Thymus (tissue), 11 donors: ENCODE measurements around the gene CYBC1. TPM values are rescaled to one million over a fixed set of nuclear protein-coding genes. Genes with fewer than 3 reads are reported as not detected.
"Not testable (repeated sequence)": the region's sequence is repeated elsewhere in the genome, so short reads cannot be mapped to it uniquely, and the experiment has no call there.

ENCODE experiments used
- DNase-seq, 9 donors: peaks; one replicate each; pipeline ENCODE4 v3.0.0-alpha.2; 2013; ENCODE audit warnings: low spot score in 9 of 9, low read depth in 6 of 9, missing footprints in 1 of 9
- H3K27ac ChIP-seq, 2 donors: one replicate each; pipeline ENCODE4 v1.5.1; 2013; ENCODE audit warnings: control low read depth in 1 of 2, low read depth in 1 of 2, low read length in 1 of 2, mild to moderate bottlenecking in 1 of 2, moderate library complexity in 1 of 2
- H3K27me3 ChIP-seq, 2 donors: one replicate each; pipeline ENCODE4 v1.5.1; 2013; ENCODE audit warnings: low read length in 1 of 2; ENCODE audit not compliant: control insufficient read depth in 2 of 2, insufficient read depth in 1 of 2
- H3K36me3 ChIP-seq, 2 donors: one replicate each; pipeline ENCODE4 v1.5.1; 2013; ENCODE audit warnings: low read length in 1 of 2, mild to moderate bottlenecking in 1 of 2, moderate library complexity in 1 of 2; ENCODE audit not compliant: control insufficient read depth in 2 of 2, insufficient read depth in 2 of 2
- H3K4me1 ChIP-seq, 2 donors: one replicate each; pipeline ENCODE4 v1.5.1; 2013; ENCODE audit warnings: low read length in 2 of 2; ENCODE audit not compliant: control insufficient read depth in 2 of 2, insufficient read depth in 2 of 2
- H3K4me3 ChIP-seq, 2 donors: one replicate each; pipeline ENCODE4 v1.5.1; 2013; ENCODE audit warnings: low read length in 2 of 2, control low read depth in 1 of 2, mild to moderate bottlenecking in 1 of 2
- H3K9me3 ChIP-seq, 2 donors: one replicate each; pipeline ENCODE4 v1.5.1; 2013; ENCODE audit warnings: low read length in 1 of 2, mild to moderate bottlenecking in 1 of 2; ENCODE audit not compliant: control insufficient read depth in 2 of 2, insufficient read depth in 1 of 2
- WGBS: extraction: QIAGEN DNeasy Blood & Tissue Kit; methylation state at CpG from one replicate; pipeline ENCODE4 v1.1.7; 2013; 5-methylcytosine and 5-hydroxymethylcytosine counted together
- polyA plus RNA-seq: library from polyadenylated mRNA; stranded (reverse); fragments of 200-250 nt; gene quantifications from one replicate; pipeline ENCODE4 v1.2.3, GENCODE V29; 2013
- total RNA-seq: library from RNA; stranded (reverse); fragments of 120-200 nt; gene quantifications from one replicate; pipeline ENCODE4 v1.2.4, GENCODE V29; 2013
- donor health status: healthy.

CYBC1 gene
- total and polyA plus RNA-seq, 2 donors: 80.7 to 103 TPM

- Histone ChIP-seq H3K4me3 (peak overlapping the region; percentile 74 to 81), H3K9me3 (peaks cover 0 to 15% of the 10 kb centered on the region in 2 donors), H3K27ac (peak overlapping the region; percentile 100), H3K4me1 (peaks cover 14 to 20% of the 10 kb centered on the region in 2 donors), H3K27me3 (no peaks in the 10 kb centered on the region), H3K36me3 (peaks cover 28 to 30% of the 10 kb centered on the region in 2 donors)
- DNase-seq: peak in 2 of 9 donors; percentile 79 to 88
- under 1% methylated on average over 8 of the region's 8 CpGs for WGBS
These were observed 7.3 kb upstream of the CYBC1 start for GRCh38 chr17:82457929-82458178.

DNA sequence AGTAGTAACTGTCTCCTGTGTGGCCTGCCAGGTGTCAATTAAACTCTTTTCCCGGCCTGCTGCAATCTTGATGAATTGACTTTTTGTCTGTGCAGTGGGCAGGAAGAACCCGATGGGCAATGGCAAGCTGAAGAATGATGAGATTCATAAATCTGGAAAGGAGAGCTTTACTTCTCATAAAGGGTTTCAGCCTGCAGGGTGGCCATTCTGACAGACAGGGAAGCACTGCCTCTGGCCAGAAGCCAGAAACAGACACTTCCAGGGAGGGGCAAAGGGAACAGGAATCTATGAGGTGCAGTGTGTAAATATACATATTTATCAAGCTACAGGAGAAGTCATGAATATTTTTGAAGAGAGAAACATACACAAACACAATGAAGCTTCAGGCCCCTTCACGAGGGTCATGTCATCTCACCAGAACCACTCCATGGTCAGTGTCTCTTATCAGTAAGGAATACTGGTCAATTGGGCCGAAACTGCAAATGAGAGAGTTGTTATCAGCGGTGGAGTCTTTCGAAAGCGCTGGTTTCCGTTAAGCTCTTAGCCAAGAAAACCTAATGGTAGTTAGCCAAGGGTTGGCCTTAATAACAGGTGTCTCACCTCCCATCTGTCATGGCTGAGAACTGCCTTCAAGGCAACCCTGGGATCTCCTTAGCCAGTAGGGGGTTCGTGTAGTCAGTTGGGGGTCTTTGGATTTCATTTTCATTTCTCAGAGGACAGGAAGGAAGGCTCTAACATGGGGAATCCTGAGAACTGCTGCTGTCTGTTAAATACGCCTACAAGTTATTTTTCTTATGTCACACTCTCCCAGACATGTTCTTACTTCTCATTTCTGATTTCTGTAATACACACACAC, 6.7 kb upstream of the CYBC1 start:
- H3K9me3 ChIP-seq: peaks cover 0 to 15% of the 10 kb centered on the region in 2 donors
- peak overlapping the region; percentile 100 for H3K27ac ChIP-seq
- peaks cover 23 to 25% of the 10 kb centered on the region in 2 donors for H3K36me3 ChIP-seq
- H3K4me1 ChIP-seq: peaks cover 14 to 20% of the 10 kb centered on the region in 2 donors
- 71% methylated on average over 10 of the region's 10 CpGs for WGBS
- no peak for DNase-seq
- peak overlapping the region; percentile 74 to 81 for H3K4me3 ChIP-seq
- H3K27me3 ChIP-seq: no peaks in the 10 kb centered on the region

GRCh38 chr17:82453706-82454105, 3.2 kb upstream of the CYBC1 start:
- not testable (repeated sequence) for H3K36me3 ChIP-seq, DNase-seq, H3K4me3 ChIP-seq, H3K27me3 ChIP-seq, H3K27ac ChIP-seq
- Histone ChIP-seq H3K4me1 (peaks cover 18 to 30% of the 10 kb centered on the region in 2 donors), H3K9me3 (peaks cover 0 to 15% of the 10 kb centered on the region in 2 donors)
- WGBS: 98% methylated on average over 21 of the region's 21 CpGs

DNA sequence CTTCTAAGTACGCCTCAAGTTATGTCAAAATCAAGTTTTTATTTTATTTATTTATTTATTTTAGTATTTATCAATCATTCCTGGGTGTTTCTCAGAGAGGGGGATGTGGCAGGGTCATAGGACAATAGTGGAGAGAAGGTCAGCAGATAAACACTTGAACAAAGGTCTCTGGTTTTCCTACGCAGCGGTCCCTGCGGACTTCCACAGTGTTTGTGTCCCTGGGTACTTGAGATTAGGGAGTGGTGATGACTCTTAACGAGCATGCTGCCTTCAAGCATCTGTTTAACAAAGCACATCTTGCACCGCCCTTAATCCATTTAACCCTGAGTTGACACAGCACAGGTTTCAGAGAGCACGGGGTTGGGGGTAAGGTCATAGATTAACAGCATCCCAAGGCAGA, 2.6 kb upstream of the CYBC1 start:
- 91% methylated on average over 7 of the region's 7 CpGs for WGBS
- not testable (repeated sequence) for H3K27ac ChIP-seq, DNase-seq, H3K4me3 ChIP-seq, H3K27me3 ChIP-seq, H3K36me3 ChIP-seq
- Histone ChIP-seq H3K9me3 (peaks cover 0 to 15% of the 10 kb centered on the region in 2 donors), H3K4me1 (peaks cover 18 to 31% of the 10 kb centered on the region in 2 donors)

GRCh38 chr17:82452162-82452561, 1.6 kb upstream of the CYBC1 start:
- H3K27ac ChIP-seq: no peak overlapping the region
- 98% methylated on average over 3 of the region's 3 CpGs for WGBS

GRCh38 chr17:82449883-82450356, 632 bp downstream of the CYBC1 start:
- H3K9me3 ChIP-seq: peaks cover 0 to 13% of the 10 kb centered on the region in 2 donors
- WGBS: 20% methylated on average over 18 of the region's 18 CpGs
- peak overlapping the region; percentile 95 to 98 for H3K27ac ChIP-seq
- H3K4me1 ChIP-seq: peaks cover 10 to 23% of the 10 kb centered on the region in 2 donors
- no peaks in the 10 kb centered on the region for H3K27me3 ChIP-seq
- DNase-seq: peak in 3 of 9 donors; percentile 11 to 47 (median 34)
- H3K4me3 ChIP-seq: peak overlapping the region; percentile 86 to 88
- H3K36me3 ChIP-seq: peaks cover 26 to 29% of the 10 kb centered on the region in 2 donors

More at GRCh38 chr17:82452162-82452561, 1.6 kb upstream of the CYBC1 start:
- Histone ChIP-seq H3K4me3 (no peak overlapping the region), H3K36me3 (peaks cover 6 to 9% of the 10 kb centered on the region in 2 donors), H3K4me1 (peaks cover 13 to 26% of the 10 kb centered on the region in 2 donors), H3K9me3 (peaks cover 0 to 15% of the 10 kb centered on the region in 2 donors), H3K27me3 (no peaks in the 10 kb centered on the region)
- DNase-seq: no peak

GRCh38 chr17:82449131-82449882, 1.2 kb downstream of the CYBC1 start:
- Histone ChIP-seq H3K27ac (peak overlapping the region; percentile 95 to 98), H3K27me3 (no peaks in the 10 kb centered on the region), H3K36me3 (peaks cover 32 to 35% of the 10 kb centered on the region in 2 donors), H3K4me3 (peak overlapping the region; percentile 86 to 88), H3K4me1 (peaks cover 10 to 23% of the 10 kb centered on the region in 2 donors), H3K9me3 (peaks cover 0 to 8% of the 10 kb centered on the region in 2 donors)
- WGBS: 4% methylated on average over 30 of the region's 30 CpGs
- DNase-seq: peak in 6 of 9 donors; percentile 54 to 89 (median 77)

DNA sequence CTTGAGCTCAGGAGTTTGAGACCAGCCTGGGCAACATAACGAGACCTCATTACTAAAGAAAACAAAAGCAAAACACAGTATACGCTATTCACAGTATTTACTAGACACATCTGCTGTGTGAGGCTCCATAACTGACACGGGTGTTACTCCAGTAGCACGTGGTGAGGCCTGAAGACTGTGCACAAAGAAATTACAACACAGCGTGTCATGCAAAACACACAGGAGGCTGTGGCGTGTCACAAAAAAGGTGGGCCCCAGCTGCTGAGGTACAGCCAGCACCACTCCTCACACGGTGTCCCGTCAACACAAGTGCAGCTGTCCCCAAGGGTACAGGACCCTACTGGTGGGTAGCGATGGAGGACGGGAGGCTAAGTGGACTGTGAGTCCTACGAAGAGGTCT, 2.7 kb downstream of the CYBC1 start:
- no peak overlapping the region for H3K27ac ChIP-seq
- H3K4me3 ChIP-seq: no peak overlapping the region
- DNase-seq: no peak
- no peaks in the 10 kb centered on the region for H3K9me3 ChIP-seq
- H3K4me1 ChIP-seq: peaks cover 10 to 23% of the 10 kb centered on the region in 2 donors
- H3K27me3 ChIP-seq: no peaks in the 10 kb centered on the region
- peaks cover 47 to 48% of the 10 kb centered on the region in 2 donors for H3K36me3 ChIP-seq
- WGBS: 97% methylated on average over 11 of the region's 11 CpGs

DNA sequence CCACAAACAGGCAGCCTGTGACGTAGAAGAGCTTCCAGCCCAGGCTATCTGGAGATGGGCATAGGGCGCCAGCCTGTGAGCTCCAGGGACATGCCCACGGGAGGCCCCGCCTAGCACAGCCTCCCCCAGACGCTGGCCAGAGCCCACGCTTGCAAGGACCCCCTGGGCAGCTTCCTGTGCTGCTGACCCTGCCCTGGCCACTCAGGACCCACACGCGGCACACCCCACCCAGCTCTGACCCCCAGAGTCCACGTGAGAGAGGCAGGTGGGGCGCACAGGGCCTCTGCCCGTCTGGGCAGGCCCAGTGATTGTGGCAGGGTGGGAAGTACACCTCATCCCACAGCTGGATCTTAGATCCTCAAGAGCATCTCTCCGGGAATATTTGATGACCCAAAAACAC, 3.9 kb downstream of the CYBC1 start:
- H3K27ac ChIP-seq: no peak overlapping the region
- no peak overlapping the region for H3K4me3 ChIP-seq
- no peak for DNase-seq
- peaks cover under 1 to 2% of the 10 kb centered on the region in 2 donors for H3K9me3 ChIP-seq
- WGBS: 97% methylated on average over 12 of the region's 12 CpGs
- H3K36me3 ChIP-seq: peaks cover 59 to 60% of the 10 kb centered on the region in 2 donors
- H3K4me1 ChIP-seq: peaks cover 10 to 23% of the 10 kb centered on the region in 2 donors
- H3K27me3 ChIP-seq: no peaks in the 10 kb centered on the region
